GM18519 (cell line): Measurements from ENCODE around the gene UPP2.

Experiments used
- ATAC-seq: cut with Tn5 transposase; IDR thresholded peaks from one replicate; pipeline ENCODE4 v1.9.1; 2021; ENCODE audit warnings: mild to moderate bottlenecking, moderate library complexity; ENCODE audit not compliant: unreplicated experiment, low FRiP score

UPP2 gene

DNA sequence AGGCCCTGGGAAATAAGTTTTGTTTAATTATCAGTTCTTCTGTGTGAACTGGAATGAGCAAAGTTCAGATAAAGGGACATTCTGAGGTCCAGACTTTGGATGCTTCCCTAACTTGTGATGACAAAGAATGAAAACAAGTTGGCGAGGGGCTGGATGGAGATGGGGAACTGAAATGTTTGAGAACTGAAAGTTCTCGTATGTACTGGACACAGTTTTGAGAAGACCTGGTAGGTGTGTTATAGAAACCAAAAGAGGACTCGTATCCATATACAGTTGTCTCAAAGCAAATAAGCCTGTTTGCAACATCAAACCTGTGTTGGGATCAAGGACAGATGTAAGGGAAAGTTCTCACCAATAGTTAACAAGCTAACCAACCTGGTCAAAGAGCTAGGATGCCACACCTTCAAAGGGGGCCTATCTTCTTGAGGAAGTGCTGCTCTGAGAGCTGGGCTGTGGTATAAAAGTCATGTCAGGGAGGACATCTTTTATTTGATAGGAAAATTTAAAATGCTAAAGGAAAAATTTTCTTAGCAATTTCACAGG, at the start of gene UPP2:
Gene UPP2 (plus strand): TSS at position 493 of the 543 bp plus-strand sequence. CDS start 188 bp downstream, outside the sequence.
- ATAC-seq: no peak

DNA sequence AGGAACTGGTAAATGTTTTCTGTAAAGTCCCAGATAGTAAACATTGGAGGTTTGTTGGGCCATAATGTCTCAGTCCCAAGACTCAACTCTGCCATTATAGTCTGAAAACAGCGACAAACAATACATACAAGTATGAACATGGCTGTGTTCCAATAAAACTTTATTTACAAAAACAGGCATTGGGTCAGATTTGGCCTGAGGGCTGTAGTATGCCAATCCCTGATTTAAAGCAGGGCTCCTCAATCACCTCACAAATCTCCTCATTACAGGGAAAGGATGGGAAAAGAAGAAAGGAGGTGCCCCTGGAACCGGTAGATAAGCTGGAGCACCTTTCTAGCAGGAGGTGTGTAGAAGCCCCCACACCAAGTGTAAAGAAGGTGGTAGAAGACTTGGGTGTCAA, 48.9 kb upstream of the UPP2 start:
- ATAC-seq: no peak

DNA sequence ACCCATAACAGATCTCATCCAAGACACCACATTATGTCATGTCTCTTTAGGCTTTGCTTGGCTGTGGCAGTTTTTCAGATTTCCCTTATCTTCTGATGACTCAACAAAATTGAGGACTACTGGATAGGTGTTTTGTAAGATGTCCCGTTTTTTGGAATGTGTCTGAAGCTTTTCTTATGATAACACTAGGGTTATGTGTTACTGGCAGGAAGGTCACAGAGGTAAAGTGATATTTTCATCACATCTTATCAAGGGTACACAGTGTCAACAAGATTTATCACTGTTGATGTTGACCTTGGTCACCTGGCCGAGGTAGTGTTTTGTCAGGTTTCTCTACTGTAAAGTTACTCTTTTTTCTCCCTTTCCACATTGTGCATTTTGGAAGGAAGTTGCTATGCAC, 44.8 kb upstream of the UPP2 start:
- ATAC-seq: no peak

DNA sequence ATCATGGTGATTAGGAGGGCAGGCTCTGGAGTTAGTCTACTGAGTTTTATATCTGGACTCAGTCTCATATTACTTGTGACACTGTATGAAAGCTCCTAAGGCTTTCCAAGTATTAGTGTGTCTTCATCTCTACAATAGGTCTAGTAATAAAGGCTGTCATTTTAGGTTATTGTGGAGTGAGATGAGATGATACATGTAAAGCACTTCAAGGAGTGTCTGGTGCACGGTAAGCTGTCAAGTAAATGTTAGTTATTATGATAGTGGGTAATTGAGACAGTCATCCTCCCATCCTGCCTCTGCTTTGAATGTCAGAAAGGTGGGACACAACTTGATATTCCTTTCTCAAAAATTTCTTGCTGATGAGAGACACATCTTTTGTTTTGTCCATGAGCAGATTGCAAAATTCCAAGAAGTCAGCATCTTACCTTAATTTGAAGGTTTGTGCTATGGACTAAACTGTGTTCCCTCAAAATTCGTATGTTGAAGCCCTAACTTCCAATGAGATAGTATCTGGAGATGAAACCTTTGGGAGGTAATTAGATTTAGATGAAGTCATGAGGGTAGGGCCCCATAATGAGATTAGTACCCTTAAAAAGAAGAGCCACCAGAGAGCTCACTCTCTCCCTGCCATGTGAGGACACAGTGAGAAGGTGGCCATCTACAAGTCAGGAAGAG, 41.4 kb upstream of the UPP2 start:
- no peak for ATAC-seq

DNA sequence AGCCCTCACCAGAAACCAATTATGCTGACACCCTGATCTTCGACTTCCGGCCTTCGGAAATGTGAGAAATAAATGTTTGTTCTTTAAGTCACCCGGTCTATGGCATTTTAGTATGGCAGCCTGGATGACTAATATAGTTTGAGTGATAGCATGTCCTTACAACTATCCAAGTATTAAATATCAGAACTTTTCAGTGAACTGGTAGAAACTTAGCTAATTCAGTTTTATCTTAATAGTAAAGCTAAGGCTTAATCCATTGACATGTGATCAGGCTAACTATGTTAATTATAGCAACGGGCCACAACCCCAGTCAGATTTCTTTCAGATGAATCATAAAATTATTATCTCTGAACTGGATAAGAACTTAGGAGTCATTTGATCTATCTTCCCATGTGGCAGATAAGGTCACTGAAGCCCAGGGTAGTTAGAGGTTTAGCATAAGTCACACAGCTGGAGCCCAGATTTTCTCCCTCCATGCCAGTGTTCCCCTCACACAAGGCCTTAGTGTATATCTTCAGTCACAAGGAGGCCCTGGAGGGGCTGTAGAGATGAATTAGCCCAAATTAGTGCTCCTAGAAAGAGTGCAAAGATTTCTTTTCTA, 40.7 kb upstream of the UPP2 start:
- ATAC-seq: no peak

DNA sequence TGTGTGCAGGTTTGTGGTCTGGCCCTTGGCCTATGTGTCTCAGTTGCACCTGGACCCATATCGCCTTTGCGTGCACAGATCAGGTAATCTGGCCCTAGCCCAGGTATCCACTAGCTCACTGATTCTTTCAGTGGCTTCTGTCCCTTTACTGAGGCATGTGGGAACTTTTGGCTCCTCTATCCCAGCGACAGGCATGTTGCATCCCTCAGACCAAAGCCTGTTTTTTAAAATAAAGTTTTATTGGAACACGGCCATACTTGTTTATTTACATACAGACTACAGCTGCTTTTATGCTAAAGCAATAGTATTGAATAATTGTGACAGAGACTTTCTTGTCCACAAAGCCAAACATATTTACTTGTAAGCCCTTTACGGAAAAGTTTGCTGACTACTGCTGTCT, 39.9 kb upstream of the UPP2 start:
- no peak for ATAC-seq

DNA sequence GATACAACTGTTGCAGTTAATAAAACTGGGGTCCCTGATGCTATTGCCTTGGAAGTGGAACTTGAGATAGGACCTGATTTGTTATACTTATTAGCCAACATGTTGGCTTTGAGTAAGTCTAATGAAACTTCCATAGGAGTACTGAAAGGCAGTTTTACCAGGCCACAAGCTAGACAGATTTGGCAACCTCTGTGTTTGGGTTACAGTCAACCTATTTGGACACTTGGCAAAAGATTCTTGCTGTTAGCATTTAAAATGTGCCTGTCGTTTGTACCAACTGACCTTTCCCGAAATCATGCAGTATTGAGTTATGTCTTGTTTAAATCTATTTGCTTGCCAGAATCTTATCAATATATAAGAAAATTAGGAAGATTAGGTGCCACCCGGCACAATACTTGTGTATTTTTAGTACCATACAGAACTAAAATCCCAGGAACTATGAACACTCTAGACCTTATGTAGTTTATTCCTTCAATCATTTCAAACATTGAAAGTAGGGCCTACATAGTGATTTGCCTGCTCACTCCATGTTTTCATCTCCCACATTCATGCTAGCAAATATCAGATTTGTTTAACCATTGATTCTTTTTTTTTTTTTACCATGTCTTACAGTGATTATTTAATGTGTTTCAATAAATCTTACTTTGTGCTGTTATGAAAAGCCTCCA, 35.5 kb upstream of the UPP2 start:
- no peak for ATAC-seq

DNA sequence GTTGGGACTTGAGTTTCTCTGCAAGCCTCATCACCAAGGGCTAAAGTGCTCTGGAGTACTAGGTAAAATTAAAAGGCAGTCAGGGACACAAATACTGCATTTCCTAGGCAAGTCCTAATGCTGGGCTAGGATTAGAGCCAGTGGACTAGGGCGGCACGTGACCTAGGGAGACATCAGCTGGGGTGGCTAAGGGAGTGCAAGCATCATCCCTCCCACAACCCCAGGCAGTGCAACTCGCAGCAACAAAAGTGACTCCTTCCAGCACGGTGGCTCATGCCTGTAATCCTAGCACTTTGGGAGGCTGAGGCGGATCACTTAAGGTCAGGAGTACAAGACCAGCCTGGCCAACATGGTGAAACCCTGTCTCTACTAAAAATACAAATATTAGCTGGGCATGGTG, 30.7 kb upstream of the UPP2 start:
- ATAC-seq: no peak

DNA sequence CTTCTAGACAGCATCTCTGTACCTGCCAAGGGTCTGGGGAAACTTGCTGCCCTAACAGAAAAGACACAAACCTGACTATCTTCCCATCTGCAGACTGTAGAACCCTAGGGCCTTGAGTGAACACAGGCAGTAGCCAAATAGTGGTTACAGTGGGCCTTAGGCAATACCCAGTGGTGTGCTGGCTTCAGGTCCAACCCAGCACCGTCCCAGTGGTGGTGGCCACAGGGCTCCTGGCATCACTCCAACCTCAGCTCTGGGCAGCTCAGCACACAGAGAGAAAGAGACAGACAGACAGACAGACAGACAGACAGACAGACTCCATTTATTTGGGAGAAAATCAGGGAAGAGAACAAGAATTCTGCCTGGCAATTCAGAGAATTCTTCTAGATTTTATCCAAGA, 29.3 kb upstream of the UPP2 start:
- no peak for ATAC-seq

DNA sequence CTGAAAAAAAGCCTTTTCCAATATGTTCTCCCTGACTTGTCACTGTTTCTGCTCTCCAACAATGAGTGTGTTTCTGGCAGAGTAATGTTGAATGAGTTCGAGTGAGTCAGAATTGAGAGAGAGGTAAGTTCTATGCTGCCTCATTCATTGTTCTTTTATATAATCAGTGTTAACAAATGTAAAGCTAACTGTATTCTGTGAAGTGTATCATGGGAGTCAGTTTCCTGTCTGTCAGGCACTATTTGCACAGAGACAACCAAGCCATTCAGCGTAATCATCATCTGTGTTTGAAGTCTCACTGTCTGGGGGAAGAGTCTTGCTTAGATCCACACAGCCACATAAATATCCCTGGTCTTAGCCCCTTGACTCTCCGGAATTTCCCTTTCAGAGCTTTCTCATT, 22.0 kb upstream of the UPP2 start:
- ATAC-seq: no peak

DNA sequence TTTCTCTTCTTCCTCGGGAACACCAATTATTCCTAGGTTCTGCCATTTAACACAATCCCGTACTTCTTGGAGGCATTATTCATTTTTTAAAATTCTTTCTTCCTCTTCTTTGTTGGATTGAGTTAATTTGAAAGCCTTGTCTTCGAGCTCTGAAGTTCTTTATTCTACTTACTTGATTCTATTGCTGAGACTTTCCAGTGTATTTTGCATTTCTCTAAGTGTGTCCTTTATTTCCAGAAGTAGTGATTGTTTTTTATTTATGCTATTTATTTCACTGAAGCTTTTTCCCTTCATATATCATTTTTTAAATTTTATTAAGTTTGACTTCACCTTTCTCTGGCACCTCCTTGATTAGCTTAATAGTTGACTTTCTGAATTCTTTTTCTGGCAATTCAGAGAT, 13.6 kb upstream of the UPP2 start:
- ATAC-seq: no peak

DNA sequence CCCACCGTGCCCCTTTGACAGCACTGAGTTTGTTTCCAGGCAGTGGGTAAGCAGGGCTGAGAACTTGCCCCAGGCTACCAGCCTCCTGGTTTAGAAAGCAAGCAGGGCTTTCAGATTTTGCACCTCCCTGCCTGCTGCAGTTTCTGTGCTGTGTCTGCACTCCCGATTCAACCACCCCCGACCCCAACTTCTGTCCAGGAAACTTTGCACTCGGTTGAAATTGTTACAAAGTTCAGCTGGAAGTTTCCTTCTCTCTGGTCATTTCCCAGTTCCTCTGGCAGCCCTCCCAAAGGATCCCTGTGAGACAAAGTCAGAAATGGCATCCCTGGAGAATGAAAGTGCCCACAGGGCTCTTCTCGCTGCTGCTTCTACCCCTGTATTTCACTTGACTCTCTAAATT, 12.4 kb upstream of the UPP2 start:
- ATAC-seq: no peak

DNA sequence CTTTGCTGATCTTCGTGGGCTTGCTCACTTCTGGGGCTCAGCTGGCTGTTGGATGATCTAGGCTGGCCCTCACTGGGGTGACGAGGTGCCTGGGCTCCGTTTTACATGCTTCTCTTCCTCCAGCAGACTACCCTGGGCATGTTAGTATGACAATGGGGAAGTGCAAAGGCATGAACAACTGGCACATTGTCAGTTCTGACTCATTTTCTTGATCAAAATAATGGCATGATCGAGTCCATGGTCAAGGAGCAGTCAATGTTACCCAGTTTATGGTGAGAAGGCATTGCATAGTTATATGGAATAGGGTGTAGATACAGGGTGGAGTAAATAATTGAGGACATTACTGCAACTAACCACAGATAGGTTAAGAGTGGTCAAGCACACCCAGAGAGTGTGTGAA, 10.0 kb upstream of the UPP2 start:
- ATAC-seq: no peak

DNA sequence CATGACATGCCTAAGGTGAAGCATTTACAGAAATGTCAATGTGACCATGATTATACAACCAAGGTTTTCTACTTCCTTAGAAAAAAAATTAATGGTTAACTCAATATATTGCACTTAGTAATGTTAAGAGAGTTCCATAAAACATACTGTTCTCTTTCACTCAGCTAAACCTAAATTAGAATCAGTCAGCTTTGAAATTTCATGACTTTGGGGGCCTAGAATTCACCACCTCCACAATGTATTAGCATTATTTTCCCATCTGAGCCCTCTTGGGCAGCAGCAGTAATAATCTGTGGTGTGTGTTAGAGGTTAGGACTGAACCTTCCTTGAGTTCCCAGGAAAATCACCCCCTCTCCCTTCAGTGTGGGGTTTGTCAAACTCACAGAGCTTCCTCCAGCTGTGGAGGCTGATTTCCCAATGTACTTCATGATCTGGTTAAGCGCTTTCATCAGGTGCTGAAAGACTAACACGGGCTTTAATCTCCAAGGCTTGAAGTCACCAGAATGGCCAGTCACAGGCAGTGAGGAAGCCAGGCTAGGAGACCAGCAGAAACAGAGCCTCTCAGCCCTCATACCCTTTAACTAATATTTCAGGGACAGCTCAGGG, 7.1 kb upstream of the UPP2 start:
- ATAC-seq: no peak

DNA sequence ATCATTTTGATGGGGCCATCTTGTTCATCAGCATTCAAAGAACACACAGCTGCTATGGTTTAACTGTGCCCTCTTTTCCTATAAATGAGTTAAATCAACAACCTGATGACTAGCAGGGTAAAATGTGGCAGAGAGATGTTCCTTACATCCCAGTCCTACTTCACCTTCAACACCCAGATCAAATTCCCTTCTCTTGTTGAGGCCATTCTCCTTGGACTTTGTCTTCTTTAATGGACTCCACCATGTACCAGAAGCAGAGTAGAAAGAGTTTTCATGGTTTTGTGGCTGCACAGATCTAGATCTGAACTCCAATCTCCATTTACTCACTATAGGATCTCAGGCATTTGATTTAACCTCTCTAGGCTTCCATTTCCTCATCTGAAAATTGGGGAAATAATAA, 6.4 kb upstream of the UPP2 start:
- no peak for ATAC-seq

DNA sequence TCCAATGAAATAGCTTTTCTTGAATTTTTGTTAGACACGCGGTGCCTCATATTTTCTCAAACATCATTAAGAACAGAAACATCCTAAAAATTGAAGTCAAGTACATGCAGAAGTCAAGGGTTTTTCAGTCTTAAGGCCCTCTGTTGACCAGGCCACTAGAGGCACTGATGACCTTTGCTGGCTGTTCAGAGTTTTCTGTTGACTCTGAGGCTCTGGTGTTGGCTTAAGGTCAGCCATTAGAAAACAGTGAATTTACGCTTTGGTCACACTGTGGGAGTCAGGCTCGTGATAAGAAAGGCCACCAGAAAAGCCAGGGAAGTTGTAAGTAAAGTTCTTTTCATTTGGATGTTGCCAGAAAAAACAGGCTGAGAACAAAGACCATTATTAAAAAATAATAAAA, 5.8 kb upstream of the UPP2 start:
- ATAC-seq: no peak

DNA sequence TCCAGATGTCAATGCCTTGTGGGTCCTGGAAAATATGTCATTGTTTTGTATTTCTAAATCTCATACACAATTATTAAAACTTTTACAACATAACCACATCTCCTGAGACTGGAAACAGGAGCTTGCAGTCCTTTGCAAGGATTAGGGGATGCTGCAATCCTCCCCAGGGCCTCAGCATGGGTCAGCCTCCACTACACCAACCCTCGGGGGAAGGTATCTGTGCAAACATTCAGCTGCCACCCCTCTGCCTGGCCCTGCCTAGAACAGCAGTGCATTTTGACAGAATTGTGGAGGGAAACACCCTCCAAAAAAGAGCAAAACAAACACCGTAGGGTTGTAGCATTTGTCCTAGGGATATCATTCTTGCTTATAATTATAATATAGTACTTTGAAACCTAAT, 4.2 kb upstream of the UPP2 start:
- no peak for ATAC-seq

DNA sequence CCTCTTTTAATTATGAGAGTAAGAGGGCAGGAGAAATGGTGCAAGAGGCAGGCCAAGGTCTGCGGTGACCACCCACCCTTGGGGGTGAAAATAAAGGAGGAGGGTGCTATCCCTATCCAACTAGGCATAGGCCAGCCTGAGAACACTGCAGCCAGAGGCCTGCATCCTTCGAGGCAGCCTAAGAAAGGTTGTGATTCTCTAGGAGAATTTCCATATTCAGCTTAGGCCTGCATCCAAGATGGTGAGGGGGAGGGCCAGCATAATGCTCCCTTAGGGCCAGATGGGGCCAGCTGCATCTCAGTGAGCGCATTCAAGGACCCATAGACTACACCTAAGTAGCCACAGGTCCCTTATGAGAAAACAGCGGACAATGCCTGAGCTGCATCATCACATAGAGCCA, 3.5 kb upstream of the UPP2 start:
- ATAC-seq: no peak

DNA sequence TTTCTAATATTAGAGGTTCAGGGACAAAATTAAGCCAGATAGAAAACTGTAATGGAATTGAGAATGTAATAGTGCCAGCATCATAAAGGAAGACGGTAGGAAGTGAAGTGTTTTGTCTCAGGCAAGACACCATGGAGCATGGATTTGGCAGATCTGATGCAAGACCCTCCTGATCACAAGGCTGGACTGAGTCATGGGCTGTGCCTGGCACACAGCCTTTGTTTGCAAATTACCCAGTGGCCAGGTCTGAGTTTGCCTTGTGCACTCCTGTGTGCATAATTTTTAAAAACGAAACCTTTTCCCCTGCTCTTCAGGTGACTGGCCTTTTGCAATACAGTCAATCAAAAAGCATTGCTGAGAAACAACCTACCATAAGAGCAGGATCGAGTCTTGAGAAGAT, 2.0 kb upstream of the UPP2 start:
- no peak for ATAC-seq

DNA sequence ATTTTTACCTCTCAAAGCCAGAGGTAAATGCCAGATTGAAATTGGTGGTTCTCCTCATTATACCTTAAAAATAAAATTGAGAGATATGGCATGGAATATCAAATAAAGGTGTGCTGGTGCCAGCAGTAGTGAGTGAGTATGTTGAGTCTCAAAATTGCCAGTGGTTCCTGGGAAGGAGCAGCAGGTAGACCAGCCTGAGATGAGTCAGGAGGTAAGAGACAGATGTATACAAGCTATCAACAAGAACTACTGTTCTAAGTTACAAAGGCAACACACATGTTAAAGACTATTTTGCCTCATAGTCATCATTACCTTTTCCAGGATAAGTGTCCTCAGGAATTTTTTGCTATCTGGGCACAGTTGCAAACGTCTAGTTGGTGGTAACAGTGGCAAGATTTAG, 1.3 kb upstream of the UPP2 start:
- no peak for ATAC-seq

DNA sequence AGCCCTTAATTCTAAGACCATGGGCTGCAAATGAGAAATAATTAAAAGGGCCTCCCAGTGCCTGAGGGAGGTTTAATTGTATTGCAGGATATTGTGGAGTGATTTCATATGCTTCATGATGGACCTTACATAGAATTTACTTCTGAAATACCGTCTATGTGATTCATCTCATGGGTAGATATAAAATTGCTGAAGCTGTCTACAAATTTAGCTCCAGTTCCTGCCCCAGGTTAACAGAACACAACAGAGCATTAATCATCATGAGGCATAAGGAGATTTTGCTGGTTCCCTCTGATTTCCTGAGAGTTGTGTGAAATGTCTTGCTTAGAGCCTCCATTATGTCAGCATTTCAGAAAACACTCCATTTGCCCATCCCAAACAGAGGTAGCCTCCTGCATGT, 770 bp downstream of the UPP2 start:
- no peak for ATAC-seq
